ENCODE measurements around the gene CPEB4. TPM values are rescaled to one million over a fixed set of nuclear protein-coding genes. Genes with fewer than 3 reads are reported as not detected.
A peak's percentile ranks its signal among the peaks of the same experiment; 100 is the strongest.

CPEB4 gene
- total RNA-seq, 1 experiment from 2014 or later, result 8.7 TPM

GRCh38 chr5:173917788-173918786 is 29.9 kb downstream of the CPEB4 start:
- Mint-ChIP-seq H3K4me1 (peaks cover 24 to 33% of the 10 kb centered on the region in 2 experiments), H3K36me3 (ENCODE audit: insufficient read depth in 1 of 3, low read depth in 3 of 3) (no peaks in the 10 kb centered on the region), H3K9me3 (no peaks in the 10 kb centered on the region), H3K27ac (no peak overlapping the region), H3K4me3 (no peak overlapping the region), H3K27me3 (ENCODE audit: low read depth) (no peaks in the 10 kb centered on the region)
- Histone ChIP-seq H3K4me1 (ENCODE audit: insufficient read depth, low read length) (peaks cover 7% of the 10 kb centered on the region; the same call in 1 of the 2 replicates), H2BK5ac (ENCODE audit: insufficient read length, low read length) (peak overlapping the region; percentile 4), H3K9ac (ENCODE audit: extremely low read depth, insufficient read length, low read length) (peak overlapping the region; percentile 81), H3K4me2 (ENCODE audit: insufficient read depth, insufficient read length, low read length) (peak overlapping the region; percentile 70), H3K23me2 (ENCODE audit: insufficient read length, low read depth, low read length, poor library complexity, severe bottlenecking) (no peaks in the 10 kb centered on the region), H3K79me1 (ENCODE audit: insufficient read depth, low read depth, low read length, poor library complexity, severe bottlenecking) (no peaks in the 10 kb centered on the region), H3K9me3 (ENCODE audit: control insufficient read depth, low read depth, low read length) (no peaks in the 10 kb centered on the region), H2AK5ac (ENCODE audit: insufficient read length, low read length) (no peak overlapping the region), H2BK15ac (ENCODE audit: low read depth, low read length) (no peak overlapping the region), H2BK12ac (ENCODE audit: insufficient read length, low read depth, low read length) (no peak overlapping the region), H4K20me1 (ENCODE audit: control insufficient read depth, insufficient read depth, insufficient read length) (no peaks in the 10 kb centered on the region), H4K8ac (replicated peaks; ENCODE audit: insufficient read length, low read depth, low read length) (no peak overlapping the region), H3K4ac (ENCODE audit: low read depth, low read length) (no peak overlapping the region), H3K79me2 (ENCODE audit: insufficient read depth, low read length) (no peaks in the 10 kb centered on the region; the same call in 1 of the 2 replicates), H3T11ph (ENCODE audit: low read length) (no peak overlapping the region), H3K18ac (ENCODE audit: insufficient read length, low read depth, low read length) (no peak overlapping the region), H4K5ac (ENCODE audit: insufficient read length, low read depth, low read length) (no peak overlapping the region), H2AFZ (ENCODE audit: low read length) (no peak overlapping the region), H4K91ac (ENCODE audit: insufficient read length, low read depth, low read length) (no peak overlapping the region), H3K27me3 (ENCODE audit: insufficient read depth, low read length) (no peaks in the 10 kb centered on the region), H2BK20ac (ENCODE audit: low read depth, low read length, poor library complexity, severe bottlenecking) (no peak overlapping the region), H3K27ac (ENCODE audit: insufficient read length, low read depth, low read length) (peak overlapping the region; percentile 46), H3K23ac (ENCODE audit: insufficient read length, low read depth, low read length) (no peak overlapping the region), H3K14ac (ENCODE audit: insufficient read depth, low read length) (peak overlapping the region; percentile 33; the same call in 1 of the 2 replicates), H2BK120ac (ENCODE audit: low read depth, low read length, poor library complexity, severe bottlenecking) (no peak overlapping the region), H3K56ac (ENCODE audit: insufficient read length, low read depth, low read length) (no peak overlapping the region)
- TF ChIP-seq, protein P1, sequence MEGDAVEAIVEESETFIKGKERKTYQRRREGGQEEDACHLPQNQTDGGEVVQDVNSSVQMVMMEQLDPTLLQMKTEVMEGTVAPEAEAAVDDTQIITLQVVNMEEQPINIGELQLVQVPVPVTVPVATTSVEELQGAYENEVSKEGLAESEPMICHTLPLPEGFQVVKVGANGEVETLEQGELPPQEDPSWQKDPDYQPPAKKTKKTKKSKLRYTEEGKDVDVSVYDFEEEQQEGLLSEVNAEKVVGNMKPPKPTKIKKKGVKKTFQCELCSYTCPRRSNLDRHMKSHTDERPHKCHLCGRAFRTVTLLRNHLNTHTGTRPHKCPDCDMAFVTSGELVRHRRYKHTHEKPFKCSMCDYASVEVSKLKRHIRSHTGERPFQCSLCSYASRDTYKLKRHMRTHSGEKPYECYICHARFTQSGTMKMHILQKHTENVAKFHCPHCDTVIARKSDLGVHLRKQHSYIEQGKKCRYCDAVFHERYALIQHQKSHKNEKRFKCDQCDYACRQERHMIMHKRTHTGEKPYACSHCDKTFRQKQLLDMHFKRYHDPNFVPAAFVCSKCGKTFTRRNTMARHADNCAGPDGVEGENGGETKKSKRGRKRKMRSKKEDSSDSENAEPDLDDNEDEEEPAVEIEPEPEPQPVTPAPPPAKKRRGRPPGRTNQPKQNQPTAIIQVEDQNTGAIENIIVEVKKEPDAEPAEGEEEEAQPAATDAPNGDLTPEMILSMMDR (conservative IDR thresholded peaks at IDR 0.05), result no peak
- DNase-seq, result peak; percentile 57
- no CpG with 5 or more reads among the region's 19 CpGs for WGBS (ENCODE audit: extremely low coverage, insufficient read length, low lambda C conversion rate)

Data from H9 (cell line).